Coronary artery (tissue), 2 donors: Measurements from ENCODE around the gene CCDC187.

Source experiments
- DNase-seq: peaks from one replicate; pipeline ENCODE4 v3.0.0-alpha.2; 2017; ENCODE audit warnings: low spot score
- H3K27ac ChIP-seq, 2 donors: fragments of 200-600 bp; sonication (generic); one replicate each; pipeline ENCODE4 v1.5.1; 2016 to 2019
- H3K4me3 ChIP-seq: fragments of 200-600 bp; sonication (generic); 2 replicates; pipeline ENCODE4 v1.5.1; 2016; ENCODE audit warnings: mild to moderate bottlenecking, moderate library complexity
- TF ChIP-seq, protein P1 (sequence below): fragments of 200-600 bp; sonication (generic); IDR thresholded peaks from one replicate; pipeline ENCODE4 v1.5.1; 2019; ENCODE audit warnings: antibody characterized with exemption

The CCDC187 gene

DNA sequence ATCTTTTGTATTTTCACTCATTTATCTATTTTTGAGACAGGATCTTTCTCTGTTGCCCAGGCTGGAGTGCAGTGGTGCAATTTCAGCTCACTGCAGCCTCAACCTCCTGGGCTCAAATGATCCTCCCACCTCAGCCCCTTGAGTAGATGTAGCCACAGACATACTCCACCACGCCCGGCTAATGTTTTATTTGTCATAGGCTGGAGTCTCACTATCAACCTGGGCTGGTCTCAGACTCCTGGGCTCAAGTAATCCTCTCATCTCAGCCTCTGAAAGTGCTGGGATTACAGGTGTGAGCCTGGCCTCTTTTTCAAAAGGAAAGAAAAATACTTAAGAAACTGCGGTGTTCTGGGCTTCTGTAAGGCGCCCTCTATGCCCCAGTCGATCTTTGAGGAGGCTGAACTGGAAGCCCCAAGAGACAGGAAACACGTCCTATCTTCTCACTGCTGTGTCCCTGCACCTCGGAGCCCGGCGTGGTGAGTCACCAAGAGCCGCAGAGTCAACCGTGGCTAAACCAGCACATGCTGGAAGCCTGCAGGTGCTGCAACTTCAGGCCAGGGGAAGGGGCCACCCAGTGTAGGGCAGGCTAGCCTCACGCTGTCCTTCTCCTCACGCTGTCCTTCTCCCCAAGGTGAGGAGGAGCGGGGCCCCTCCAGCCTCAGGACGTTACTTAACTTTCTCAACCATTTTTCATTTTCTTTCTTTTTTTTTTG is 83.7 kb downstream of the CCDC187 start:
- DNase-seq = no peak
- H3K27ac ChIP-seq = no peak overlapping the region
- H3K4me3 ChIP-seq = no peak overlapping the region
- TF ChIP-seq, protein P1, sequence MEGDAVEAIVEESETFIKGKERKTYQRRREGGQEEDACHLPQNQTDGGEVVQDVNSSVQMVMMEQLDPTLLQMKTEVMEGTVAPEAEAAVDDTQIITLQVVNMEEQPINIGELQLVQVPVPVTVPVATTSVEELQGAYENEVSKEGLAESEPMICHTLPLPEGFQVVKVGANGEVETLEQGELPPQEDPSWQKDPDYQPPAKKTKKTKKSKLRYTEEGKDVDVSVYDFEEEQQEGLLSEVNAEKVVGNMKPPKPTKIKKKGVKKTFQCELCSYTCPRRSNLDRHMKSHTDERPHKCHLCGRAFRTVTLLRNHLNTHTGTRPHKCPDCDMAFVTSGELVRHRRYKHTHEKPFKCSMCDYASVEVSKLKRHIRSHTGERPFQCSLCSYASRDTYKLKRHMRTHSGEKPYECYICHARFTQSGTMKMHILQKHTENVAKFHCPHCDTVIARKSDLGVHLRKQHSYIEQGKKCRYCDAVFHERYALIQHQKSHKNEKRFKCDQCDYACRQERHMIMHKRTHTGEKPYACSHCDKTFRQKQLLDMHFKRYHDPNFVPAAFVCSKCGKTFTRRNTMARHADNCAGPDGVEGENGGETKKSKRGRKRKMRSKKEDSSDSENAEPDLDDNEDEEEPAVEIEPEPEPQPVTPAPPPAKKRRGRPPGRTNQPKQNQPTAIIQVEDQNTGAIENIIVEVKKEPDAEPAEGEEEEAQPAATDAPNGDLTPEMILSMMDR = no peak

DNA sequence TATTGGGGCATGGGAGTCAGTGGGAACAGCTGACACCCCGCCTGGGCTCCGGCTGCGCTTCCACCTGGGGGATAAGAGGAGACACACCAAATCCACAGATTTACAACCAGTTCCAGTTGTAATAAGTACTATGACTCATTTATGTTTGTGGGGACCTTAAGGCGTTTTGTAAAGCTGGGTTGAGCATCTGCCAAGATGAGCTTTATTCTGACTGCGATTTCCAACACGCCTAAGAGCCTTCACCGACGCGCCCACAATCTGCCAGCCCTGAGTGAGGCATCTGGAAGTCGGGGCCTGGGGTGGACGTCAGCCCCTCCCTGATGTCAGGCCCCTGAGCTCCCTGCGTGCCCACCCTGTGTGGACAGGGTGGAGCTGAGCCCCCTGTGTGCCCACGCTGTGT is 84.6 kb downstream of the CCDC187 start:
- DNase-seq = no peak
- no peak overlapping the region for H3K4me3 ChIP-seq
- no peak overlapping the region for H3K27ac ChIP-seq
- TF ChIP-seq, protein P1 = no peak

DNA sequence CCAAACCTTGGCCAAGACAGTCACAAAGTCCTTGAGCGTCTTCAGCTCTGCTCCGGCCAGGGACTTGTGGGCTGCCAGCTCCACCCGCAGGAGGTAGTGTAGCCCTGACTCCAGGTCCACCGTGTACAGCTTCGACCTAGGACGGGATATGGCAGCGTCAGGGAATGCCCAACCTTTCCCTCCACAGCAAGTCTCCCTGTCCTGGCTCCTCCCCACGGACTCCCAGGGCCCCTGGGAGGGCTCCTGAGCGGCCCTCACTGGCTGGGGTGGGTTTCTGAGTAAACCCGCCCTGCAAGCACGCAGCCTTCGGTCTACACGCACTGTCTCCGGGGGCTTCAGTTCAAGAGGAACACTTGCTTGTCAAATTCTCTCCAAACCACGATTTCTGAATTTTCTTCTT is 85.2 kb downstream of the CCDC187 start:
- H3K4me3 ChIP-seq = no peak overlapping the region
- no peak overlapping the region for H3K27ac ChIP-seq
- TF ChIP-seq, protein P1 = no peak
- no peak for DNase-seq

DNA sequence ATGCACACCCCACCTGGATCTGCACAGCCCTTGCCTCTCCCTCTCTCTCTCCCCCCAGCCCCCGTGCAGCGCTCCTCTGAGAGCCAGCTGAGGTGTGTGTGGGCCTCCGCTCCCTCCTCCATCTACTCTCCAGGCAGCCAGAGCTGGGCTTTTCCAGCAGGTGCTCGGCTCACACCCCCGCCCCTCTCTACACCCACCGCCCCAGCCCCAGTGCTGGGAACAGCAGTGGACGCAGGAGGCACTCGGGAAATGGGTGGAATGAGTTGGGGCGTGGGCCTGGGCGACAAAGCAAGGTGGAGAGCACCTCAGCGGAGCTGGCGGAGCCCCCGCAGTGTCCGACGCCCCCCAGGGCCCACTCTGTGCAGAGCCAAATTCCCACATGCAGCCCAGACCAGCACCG is 85.6 kb downstream of the CCDC187 start:
- DNase-seq = no peak
- TF ChIP-seq, protein P1 = no peak
- no peak overlapping the region for H3K4me3 ChIP-seq
- H3K27ac ChIP-seq = no peak overlapping the region

DNA sequence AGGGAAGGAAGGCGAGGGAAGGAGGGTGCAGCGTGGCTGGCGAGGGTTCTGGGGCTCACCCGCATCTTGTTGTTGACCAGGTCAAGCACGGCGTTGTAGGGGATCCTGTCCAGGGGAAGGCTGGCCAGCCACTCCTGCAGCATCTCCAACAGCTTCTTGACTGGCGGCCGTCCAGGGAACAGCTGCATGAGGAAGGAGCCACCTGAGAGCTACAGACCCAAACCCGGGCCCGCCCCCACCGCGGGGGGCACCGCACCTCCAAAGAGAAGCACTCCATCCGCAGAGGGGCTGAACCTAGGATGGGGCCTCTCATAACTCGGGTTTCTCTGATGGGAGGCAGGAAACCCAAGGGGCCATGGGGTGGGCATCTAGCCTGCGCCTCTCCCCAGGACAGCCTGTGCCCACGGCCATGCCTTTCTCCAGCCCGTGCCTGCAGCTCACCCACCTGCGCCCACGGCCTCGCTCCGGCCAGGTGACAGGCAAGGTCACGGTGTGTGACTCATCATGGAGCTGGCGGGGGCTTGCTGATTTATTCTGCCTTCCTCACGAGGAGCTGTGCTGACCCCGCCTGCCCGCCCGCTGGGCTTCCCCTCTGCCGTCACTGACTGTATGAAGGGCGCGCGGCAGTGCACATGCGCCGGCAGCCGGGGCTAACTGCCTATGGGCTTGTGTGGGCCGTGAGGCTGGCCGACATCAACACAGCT is 87.2 kb downstream of the CCDC187 start:
- no peak for DNase-seq
- no peak overlapping the region for H3K4me3 ChIP-seq
- no peak overlapping the region for H3K27ac ChIP-seq
- TF ChIP-seq, protein P1 = no peak

DNA sequence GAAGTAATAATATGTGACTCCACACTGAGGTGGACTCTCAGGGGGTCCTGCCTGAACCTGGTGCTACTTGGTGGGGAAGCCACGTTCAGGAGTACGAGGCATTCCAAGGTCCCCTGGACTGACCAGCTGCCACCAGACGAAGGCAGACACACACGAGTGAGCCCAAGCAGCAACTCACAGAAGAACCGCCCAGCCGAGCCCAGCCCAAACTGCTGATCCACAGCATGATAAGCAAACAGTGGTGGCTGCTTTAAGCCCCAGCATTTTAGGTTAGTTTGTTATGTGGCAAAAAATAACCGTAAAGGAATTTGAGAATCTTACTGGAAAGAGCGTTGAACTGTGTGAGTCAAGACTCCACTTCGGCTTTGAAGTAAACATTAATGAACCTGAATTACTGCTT is 90.2 kb downstream of the CCDC187 start:
- Histone ChIP-seq H3K27ac (no peak overlapping the region), H3K4me3 (no peak overlapping the region)
- TF ChIP-seq, protein P1 = no peak
- no peak for DNase-seq
